Subcutaneous adipose tissue (tissue), 4 donors: Measurements from ENCODE around the gene SPN. TPM values are rescaled to one million over a fixed set of nuclear protein-coding genes. Genes with fewer than 3 reads are reported as not detected.

Source experiments
- total RNA-seq, 4 donors: library from RNA; depleted of rRNA; stranded (reverse); fragments of >200 nt; gene quantifications; one replicate each; pipeline ENCODE4 v1.1.0, GENCODE V29; 2016
- TF ChIP-seq, protein P1 (sequence below): fragments of 450-650 bp; IDR thresholded peaks from one replicate; pipeline ENCODE4 v1.5.1; 2016; ENCODE audit warnings: low read depth, mild to moderate bottlenecking, control low read depth, antibody characterized with exemption, moderate library complexity

The SPN gene
- total RNA-seq, 4 donors from 2014 or later = 1.1 to 8.7 (median 1.8) TPM

DNA sequence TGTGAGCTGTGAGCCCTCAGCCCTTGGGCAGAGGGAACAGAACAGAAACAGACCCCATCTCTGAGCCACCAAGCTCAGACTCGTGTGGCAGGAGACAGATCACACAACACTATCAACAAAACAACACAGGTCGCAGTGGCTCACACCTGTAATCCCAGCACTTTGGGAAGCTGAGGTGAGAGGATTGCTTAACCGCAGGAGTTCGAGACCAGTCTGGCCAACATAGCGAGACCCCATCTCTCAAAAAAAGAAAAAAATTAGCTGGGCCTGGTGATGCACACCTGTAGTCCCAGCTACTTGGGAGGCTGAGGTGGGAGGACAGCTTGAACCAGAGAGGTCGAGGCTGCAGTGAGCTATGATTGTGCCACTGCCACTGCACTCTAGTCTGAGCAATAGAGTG lies 10.5 kb downstream of the SPN start:
- TF ChIP-seq, protein P1, sequence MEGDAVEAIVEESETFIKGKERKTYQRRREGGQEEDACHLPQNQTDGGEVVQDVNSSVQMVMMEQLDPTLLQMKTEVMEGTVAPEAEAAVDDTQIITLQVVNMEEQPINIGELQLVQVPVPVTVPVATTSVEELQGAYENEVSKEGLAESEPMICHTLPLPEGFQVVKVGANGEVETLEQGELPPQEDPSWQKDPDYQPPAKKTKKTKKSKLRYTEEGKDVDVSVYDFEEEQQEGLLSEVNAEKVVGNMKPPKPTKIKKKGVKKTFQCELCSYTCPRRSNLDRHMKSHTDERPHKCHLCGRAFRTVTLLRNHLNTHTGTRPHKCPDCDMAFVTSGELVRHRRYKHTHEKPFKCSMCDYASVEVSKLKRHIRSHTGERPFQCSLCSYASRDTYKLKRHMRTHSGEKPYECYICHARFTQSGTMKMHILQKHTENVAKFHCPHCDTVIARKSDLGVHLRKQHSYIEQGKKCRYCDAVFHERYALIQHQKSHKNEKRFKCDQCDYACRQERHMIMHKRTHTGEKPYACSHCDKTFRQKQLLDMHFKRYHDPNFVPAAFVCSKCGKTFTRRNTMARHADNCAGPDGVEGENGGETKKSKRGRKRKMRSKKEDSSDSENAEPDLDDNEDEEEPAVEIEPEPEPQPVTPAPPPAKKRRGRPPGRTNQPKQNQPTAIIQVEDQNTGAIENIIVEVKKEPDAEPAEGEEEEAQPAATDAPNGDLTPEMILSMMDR = no peak

GRCh38 chr16:29674188-29674587 lies 11.1 kb downstream of the SPN start:
- TF ChIP-seq, protein P1 = no peak

- TF ChIP-seq, protein P1 = no peak
Observed at GRCh38 chr16:29675811-29676643, 13.0 kb downstream of the SPN start.

DNA sequence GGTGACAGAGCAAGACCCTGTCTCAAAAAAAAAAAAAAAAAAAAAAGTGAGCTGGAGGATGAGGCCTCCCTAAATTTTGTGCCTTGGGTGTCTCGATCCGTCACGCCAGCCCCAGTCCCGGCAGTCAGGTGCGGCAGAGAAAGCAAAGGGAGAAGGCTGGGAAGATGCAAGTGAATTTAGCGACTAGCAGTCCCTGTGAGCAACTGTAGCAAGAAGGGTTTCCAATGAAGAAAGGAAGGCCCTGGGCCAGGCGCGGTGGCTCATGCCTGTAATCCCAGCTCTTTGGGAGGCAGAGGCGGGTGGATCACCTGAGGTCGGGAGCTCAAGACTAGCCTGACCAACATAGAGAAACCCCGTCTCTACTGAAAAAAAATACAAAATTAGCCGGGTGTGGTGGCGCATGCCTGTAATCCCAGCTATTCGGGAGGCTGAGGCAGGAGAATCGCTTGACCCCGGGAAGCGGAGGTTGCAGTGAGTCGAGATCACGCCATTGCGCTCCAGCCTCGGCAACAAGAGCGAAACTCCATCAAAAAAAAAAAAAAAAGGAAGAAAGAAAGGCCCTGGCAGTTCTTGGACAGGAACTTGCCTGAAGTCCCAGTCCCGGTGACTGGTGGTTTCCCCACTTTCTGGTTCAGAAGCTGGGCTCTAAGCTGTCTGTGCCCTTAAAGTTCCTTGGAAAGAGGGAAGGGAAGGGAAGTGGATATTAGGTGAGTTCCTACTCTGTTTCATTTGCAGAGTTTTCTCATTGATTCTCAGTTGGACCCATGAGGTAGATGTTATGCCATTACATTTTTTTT lies 14.1 kb downstream of the SPN start:
- TF ChIP-seq, protein P1 = no peak

- TF ChIP-seq, protein P1 = no peak
Observed at GRCh38 chr16:29678691-29679267, 15.7 kb downstream of the SPN start, which contains the start of gene QPRT. TSS of gene QPRT (plus strand) at chr16:29679180. CDS start at chr16:29679198, 18 bp downstream.

GRCh38 chr16:29680180-29680598 lies 17.1 kb downstream of the SPN start:
- TF ChIP-seq, protein P1 = no peak
